M059J (cell line): ENCODE data around the gene SH3GL1. TPM values are rescaled to one million over a fixed set of nuclear protein-coding genes. Genes with fewer than 3 reads are reported as not detected.

ENCODE experiments used
- DNase-seq: peaks from one replicate; pipeline ENCODE4 v3.0.0-alpha.2; 2012; ENCODE audit warnings: low read depth
- total RNA-seq: library from RNA; depleted of rRNA; stranded (reverse); fragments of >200 nt; shearing (Covaris generic); gene quantifications from 2 replicates; pipeline ENCODE4 v1.2.3, GENCODE V29; 2014; rRNA removed

SH3GL1 gene
- total RNA-seq: 60.5 and 99.7 TPM in 2 replicates

GRCh38 chr19:4400135-4400936 lies at the start of gene SH3GL1:
Gene SH3GL1 (minus strand): TSS chr19:4400547. CDS start chr19:4400368, 179 bp downstream.
- peak; percentile 77 for DNase-seq

- no peak for DNase-seq
Observed at GRCh38 chr19:4449639-4450028, 49.3 kb upstream of the SH3GL1 start.

DNA sequence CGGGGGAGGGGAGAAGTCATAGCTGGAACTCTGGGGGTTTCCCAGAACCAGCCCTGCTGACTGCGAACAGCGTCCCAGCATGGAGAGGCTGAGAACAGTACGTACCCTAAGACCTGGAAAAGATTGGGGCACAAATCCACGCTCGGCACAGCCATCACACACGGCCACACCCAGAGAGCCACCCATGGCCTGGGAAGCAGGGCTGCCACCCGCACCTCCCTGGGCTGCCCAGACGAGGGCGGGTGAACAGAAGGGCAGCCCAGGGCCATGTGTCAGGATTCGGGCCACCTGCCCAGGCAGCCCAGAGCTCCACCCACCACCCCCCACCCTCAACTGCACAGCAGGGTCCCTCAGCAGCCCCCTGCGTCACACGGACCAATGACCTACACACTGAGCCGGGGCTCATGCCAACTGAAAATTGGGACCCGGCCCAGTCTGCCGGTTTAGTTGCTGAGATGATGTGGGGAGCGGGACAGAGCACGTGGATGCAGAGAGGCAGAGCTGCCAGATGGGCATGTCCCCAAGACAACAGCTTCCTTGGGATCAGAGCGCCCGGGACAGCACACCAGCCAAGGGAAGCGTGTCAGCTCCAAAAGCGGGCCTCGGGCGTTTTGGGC lies 48.8 kb upstream of the SH3GL1 start:
- no peak for DNase-seq

DNA sequence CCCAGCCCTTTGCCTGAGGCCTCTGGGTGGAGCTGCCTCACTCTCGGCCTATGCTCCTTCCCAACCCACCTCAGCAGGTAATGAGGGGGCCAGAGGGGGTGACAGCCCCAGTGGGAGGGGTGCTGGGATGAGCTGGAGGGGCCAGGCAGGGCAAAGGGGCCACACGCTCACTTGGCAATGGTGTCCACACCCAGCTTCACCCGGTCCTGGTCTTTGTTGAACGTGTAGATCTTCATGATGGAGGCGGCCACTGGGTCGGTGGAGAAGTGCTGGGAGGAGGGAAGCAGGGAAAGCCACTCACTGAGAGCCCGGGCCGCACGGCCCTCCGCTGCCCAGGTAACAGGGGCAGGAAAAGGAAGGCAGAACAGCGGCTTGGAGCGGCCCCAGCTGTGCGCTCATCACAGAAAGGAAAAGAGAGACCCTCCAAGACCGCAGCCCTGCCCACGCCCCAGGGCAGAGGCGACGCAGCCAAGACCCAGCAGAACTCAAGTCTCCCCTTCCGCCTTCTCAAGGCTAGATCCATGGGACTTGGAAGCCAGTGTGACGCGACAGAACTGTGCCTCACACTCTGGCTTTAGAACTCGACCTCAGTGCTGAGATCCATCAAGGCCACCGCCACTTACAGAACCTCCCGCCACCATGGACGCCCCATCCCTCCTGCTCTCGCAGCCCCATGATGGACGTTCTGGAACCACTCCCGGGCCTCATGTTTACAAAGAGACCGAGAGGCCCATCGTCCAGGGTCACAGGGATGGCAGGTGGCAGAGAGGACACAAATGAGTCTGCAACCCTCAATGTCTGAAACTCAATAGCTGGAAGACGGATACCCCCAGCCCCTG lies 48.0 kb upstream of the SH3GL1 start:
- DNase-seq: no peak

- no peak for DNase-seq
Observed at GRCh38 chr19:4447327-4448146, 47.2 kb upstream of the SH3GL1 start.

DNA sequence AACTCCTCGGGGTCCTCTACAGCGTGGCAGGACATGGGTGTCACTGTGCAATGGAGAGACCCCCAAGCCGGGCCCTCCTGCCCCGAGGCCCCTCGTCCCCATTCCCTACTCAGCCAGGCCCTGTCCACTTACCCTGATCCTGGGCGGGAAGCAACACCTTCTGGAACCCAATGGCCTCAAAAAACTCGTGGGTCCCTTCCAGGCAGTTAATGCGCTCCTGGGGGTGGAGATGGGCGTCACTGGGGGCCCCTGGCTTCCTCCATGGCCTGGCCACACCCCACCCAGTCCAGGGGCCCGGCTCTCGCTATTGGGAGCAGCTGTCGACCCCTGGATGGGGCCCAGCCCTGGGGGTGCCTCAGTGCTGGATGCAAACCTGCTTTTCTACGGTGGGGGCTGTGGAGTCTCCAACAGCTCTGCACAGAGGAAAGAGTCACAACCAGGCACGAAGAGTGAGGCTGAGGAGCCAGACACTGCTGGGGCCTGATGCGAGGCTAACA lies 46.4 kb upstream of the SH3GL1 start:
- DNase-seq: no peak

DNA sequence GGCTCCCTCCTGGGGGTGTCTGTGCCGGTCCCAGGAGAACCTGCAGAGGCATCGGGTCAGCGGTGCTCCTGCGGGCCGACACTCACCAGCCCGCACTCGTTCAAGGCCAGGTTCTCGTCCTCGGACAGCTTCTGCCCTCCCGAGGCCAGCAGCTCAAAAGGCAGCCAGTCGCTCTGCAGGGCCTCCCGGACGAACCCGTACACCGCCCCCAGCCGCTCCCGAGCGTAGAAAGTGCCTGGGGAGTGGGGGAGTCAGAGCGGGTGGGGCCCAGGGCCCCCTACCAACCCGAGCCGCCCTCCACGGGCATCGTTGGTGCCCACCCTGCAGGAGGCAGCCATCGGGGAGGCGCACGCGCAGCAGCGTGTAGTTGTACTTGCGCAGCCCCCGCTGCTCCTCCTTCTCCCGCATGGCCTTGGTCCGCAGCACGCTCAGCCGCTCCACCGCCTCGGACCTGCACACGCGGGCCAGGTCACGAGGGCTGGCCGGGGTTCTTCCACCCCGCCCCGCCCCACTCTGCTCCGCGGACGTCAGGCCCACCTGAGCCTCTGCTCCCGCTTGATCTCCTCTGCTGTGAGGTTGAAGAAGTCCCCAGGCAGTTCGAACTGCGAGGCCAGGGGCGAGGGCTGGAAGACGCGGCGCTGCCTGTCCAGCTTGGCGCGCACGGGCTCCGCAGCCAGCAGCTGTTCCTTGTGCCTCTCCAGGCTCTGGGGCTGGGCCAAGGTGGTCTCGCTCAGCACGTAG lies 45.8 kb upstream of the SH3GL1 start:
- DNase-seq: no peak

DNA sequence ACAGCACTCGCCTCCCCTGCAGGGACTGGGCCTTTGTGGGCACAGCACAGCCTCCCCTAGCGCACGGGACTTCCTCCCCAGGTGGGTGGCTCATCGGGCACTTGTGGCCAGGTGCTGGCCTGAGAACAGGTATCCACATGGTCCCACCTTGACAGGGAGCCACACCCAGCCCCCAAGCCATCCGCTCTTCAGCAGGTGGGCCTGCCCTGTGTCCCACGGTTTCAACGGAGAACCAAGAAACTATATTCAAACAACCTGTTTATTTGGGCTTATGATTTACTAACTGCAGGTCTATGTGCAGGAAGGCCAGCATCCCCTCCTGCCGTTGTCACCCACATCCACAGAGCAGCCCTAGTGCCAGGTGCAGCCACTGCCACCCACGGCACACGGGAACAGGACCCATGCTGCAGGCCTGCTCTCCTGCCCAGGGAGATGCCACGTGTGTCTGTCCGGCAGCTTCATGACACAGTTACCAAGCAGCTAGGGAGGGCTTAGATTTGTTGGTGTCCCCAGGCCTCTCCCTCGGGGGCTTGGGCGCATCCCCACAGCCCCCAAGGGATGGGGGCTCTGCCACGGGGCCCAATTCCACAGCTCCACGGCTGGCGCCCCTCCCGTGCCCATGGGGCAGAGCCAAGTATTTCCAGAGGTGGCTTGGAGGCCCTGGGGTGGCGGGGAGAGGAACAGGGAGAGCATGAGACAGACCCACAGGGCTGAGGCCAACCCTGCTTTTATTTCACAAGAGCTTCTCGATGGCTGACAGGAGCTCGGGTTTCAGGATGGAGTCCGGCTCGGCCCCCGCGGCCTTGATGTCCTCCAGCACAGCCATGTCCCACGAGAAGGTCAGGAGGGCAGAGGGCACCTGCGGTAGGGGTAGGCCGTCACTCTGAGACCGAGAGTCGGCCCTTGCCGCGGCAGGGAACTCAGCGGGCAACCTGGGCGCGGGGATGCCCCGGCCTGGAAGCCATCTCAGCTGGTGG lies 44.7 kb upstream of the SH3GL1 start:
- DNase-seq: no peak

DNA sequence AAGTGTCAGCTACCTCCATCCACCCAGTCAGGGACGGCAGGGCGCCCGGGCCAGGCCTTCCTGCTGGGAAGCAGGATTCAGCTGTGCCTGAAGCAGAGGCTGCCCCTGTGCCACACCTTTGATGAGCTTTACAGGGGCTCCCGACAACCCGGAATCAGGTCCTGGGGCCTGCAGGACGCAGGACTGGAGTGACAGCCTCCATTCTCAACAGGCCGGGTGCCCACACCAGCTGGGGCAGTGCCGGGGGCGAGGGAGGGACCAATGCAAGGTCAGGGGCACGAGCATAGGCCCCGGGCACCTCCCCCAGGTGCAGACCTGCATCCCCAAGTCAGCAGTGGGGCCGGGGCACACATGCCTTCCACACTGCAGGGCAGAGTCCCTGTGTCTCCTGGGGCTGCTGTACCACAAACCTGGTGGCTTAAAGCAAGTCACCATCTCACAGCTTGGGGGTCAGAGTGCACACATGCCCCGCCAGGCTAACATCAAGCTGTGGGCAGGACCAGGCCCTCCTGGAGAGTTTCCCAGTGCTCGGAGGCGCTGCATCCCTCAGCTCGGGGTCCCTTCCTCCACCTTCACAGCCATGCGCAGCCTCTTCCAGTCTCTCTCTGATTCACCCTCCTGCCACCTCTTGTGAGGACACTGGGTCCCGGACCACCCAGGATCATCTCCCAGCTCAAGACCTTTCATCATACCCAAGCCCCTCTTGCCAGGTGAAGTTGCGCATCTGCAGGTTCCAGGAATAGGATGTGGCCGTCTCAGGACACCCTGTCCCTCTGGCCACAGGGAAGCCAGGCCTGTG lies 43.8 kb upstream of the SH3GL1 start:
- DNase-seq: no peak

DNA sequence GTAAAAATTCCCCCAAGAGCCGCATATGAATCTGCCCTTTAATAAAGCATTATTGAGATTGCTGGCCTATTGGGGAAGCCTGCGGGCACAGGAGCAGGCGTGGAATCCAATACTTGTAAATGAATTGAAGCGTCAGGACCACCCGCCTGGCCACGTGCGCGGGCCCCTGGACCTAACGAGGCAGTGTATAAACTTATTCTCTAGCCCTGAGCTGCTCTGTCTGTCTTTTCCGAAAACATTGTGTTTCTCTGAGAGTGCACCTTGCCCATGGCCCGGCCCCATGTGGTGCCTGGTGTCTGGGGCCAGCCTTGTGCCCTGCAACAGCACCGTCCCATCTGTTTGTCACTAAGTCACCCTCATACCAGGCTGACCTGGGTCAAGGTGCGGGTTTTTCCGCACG lies 42.8 kb upstream of the SH3GL1 start:
- DNase-seq: no peak

DNA sequence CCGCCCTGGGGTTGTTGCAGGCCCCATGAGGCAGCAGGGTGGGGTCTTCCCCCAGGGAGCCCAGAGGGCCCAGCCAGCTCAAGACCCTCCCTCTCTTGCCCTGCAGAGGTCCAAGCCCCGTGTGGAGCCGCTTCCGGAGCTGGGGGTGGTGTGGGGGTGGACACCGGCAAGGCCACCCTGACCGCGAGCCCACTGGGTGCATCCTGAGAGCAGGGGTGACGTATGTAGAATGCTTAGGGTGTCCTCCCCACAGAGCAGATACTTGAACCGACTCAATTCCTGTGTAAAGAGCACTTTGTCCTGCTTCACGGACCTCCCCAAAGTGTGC lies 42.4 kb upstream of the SH3GL1 start:
- no peak for DNase-seq

GRCh38 chr19:4441994-4442818 lies 41.9 kb upstream of the SH3GL1 start:
- no peak for DNase-seq

- no peak for DNase-seq
Observed at GRCh38 chr19:4439243-4439642, 38.9 kb upstream of the SH3GL1 start.

DNA sequence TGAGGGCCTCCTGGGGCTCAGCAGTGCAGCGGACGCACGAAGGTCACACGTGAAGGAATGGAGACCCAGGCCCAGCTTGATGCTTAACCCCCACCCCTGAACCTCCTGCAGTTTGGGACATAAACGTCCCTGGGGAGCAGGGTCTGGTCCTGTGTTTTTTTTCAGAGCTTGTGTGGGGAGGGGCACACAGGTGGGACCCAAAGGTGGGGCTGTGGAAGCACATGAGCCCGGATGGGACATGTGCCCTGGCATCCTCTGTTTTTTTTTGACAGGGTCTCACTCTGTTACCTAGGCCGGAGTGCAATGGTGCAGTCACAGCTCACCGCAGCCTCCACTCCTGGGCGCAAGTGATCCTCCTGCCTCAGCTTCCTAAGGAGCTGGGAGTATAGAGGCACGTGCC lies 36.8 kb upstream of the SH3GL1 start:
- DNase-seq: no peak

- no peak for DNase-seq
Observed at GRCh38 chr19:4436231-4436630, 35.9 kb upstream of the SH3GL1 start.

DNA sequence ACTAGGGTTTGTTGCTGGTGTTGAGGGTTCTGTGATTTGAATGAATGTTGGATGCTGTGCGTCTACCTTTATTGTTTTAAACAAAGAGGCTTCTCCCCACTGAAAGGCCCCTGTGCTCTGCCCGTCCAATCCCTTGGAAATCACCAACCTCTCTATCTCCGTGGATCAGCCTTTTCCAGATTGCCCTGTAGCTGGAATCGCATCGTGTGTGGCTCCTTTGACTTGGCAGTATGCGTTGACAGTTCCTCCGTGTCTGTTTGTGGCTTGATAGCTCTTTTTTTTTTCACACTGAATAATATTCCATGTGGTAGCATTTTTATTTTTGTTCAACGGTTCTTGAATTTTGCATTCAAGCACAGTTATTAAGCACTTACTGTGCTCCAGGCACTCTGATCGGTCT lies 34.0 kb upstream of the SH3GL1 start:
- DNase-seq: no peak

- no peak for DNase-seq
Observed at GRCh38 chr19:4432918-4433506, 32.7 kb upstream of the SH3GL1 start.
